ENCODE data around the gene SAMD4B.
"Not testable (repeated sequence)": the region's sequence is repeated elsewhere in the genome, so short reads cannot be mapped to it uniquely, and the experiment has no call there.

Gene SAMD4B

GRCh38 chr19:39310558-39311311 is 31.5 kb upstream of the SAMD4B start:
- no peak for DNase-seq

DNA sequence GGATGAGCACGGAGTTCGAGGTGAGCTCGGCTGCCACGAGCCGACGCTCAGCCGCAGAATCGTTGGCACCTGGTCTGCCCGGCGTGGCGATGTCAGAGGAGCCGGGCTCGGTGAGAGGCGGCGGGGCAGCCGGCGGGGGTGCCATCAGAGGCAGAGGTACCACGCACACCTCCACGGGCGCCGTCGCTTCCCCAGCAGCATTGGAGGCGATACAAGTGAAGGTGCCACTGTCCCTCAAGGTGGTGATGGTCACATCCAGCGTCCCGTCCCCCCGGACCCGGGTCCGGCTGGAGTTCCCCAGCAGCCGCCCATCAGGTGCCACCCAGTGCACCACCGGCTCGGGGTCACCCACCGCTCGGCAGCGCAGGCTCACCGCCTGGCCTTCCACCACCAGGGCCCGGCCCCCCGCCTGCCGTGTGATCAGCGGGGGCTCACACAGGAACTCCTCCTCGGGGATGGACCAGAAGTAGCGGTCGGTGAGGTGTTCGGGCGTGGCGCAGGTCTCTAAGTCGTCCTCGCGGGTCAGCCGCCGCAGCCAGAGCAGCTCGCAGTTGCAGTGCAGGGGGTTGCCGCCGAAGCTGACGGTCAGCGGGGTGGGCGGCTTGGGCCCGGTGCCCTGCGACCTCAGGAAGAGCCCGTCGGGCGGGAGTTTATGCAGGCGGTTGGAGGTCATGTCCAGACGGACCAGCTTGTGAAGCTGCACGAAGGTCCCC is 28.0 kb upstream of the SAMD4B start:
- no peak for DNase-seq

- DNase-seq, result no peak
Observed at GRCh38 chr19:39315933-39316332, 26.3 kb upstream of the SAMD4B start.

DNA sequence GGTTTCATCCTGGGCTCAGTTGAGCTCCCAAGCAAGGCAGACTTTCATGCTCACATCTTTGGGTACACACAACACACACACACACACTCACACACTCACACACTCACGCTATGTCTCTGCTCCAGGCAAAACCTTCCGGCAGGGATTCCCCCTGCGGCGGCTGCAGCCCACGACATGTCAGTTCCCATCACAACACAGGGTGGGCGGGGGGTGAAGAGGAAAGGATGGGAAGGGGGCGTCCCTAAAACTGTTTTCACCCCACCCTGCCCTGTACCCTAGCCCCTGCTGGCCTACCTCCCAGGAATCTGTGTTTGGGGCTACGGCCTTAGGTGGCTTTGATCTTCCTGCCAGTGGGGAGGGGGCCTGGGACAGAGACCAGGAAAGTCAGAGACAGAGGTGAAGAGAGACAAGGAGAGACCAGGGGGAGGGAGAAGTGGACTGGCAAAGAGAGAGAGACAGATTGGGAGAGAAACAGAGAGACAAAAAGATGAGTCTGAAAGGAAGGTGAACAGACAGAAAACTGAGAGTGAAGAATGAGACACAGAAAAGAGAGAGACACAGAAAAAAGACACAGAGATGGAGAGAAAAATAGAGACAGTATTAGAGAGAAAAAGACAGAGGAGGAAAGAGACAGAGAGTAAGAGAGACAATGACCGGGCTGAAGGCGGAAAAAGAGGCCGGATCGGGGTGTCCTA is 25.4 kb upstream of the SAMD4B start:
- DNase-seq, result no peak

DNA sequence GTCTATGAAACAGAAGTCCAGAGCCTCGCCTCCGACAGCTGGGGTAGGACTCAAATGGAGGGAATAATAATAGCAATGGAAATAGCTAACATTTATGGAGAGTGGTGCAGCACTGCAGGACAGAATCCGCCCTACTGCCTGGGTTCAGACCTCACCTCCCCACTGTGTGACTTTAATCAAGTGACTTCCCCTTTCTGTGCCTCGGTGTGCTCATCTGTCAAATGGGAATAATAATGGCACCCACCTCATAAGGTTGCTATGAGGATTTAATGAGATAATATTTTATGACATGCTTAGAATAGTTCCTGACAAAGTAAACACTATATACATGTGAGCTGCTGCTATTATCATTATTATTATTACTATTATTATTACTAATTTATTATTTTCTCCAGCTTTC is 24.7 kb upstream of the SAMD4B start:
- no peak for DNase-seq

GRCh38 chr19:39318071-39318470 is 24.1 kb upstream of the SAMD4B start:
- no peak for DNase-seq

GRCh38 chr19:39318690-39319089 is 23.5 kb upstream of the SAMD4B start:
- DNase-seq, result no peak

- DNase-seq, result no peak
Observed at GRCh38 chr19:39319098-39319891, 22.9 kb upstream of the SAMD4B start.

- DNase-seq, result no peak
Observed at GRCh38 chr19:39319892-39320248, 22.4 kb upstream of the SAMD4B start.

DNA sequence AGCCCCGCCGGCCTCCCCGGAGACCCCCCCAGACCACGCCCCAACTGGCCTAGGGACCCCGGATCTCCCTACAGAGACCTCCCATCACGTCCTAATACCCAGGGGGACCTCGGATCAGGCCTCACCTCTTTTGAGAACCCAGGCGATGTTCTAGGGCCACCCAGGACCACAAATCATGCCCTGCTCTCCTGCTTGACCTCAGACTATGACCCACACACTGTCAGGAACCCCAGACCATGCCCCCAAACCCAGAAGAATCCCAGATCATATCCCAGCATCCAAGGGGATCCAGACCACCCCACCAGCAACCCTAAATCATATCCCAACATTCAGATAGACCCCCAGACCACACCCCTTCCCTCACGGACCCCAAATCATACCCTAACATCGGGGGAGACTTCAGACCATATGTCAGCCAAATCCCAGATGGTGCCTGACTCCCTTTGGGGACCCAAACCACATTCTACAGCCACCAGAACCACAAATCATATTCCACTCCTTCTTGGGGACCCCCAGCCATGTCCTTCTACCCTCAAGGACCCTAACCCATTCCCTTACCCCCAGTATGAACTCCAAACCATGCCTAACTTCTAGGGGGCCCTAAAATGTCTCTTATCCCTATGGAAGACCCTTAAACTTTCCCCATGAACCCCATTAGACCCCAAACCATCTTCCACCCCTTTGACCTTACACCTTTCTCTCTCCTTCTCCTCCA is 20.9 kb upstream of the SAMD4B start:
- no peak for DNase-seq

DNA sequence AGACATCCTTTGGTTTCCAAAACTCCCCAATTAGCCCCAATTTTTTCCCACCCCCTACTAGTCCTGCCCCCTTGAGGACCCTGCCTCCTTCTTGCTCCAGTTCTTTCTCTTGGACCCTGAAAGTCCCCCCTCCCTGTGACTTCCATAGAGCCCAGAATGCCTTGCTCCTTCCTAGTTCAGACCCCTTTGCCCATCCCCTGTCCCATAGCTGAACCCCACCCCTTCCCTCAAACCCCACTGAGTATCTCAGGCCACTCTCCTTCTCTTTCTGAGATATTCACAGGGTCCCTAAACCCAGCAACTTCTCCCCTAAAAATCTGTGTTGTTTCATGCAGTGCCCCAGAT is 20.4 kb upstream of the SAMD4B start:
- no peak for DNase-seq

DNA sequence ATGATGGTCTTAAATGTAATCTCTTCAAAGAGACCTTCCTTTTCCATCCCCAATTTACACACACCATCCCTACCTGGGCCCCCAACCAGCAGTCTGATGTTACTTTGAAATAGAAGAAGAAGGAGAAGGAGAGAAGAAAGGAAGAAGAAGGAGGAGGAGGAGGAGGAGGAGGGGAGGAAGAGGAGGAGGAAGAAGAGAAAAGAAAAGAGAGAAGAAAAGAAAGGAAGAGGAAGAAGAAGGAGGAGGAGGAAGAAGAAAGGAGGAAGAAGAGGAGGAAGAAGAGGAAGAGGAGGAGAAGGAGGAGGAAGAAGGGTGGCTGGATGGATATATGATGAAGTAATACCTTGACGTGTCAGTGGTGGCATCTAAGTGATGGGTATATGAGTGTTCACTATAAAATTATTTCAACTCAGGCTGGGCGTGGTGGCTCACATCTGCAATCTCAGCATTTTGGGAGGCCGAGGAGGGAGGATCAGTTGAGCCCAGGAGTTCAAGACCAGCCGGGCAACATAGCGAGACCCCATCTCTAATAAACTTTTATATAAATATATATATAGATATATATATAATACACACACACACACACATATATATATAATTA is 17.9 kb upstream of the SAMD4B start:
- no peak for DNase-seq

- no peak for DNase-seq
Observed at GRCh38 chr19:39325778-39326665, 16.2 kb upstream of the SAMD4B start.

DNA sequence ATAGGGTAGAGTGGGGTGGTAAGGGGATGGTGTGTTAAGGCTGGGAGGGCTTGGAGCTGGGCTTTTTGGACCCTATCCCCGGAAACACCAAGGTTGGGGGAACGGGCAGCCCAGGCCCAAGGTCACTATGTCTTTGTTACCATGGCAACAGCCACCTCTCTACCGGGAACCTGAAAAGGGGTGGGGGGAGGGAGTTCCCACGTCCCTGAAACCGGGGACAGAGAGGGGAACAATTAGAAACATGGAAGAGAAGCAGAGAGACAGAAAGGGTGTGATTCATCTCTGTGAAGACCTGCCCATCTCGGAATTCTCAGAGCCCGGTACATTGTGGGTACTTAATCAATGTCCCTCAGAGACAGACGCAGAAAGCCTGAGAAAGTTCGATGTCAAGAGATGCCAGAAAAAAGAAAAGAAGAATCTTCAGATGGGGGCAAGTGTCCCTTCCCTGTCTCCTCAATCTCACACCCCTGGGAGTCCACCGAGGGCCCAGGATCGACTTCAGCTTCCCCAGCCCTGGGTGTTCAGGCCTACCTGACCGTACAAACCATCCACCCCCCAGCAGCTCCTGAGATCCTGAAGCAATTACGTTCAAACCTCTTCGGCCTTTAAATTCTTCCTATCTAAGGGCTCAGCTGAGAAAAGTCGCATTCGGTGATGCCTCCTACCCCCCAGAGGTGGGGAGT is 14.7 kb upstream of the SAMD4B start:
- no peak for DNase-seq

GRCh38 chr19:39328046-39328705 is 14.0 kb upstream of the SAMD4B start:
- DNase-seq, result peak; percentile 72

DNA sequence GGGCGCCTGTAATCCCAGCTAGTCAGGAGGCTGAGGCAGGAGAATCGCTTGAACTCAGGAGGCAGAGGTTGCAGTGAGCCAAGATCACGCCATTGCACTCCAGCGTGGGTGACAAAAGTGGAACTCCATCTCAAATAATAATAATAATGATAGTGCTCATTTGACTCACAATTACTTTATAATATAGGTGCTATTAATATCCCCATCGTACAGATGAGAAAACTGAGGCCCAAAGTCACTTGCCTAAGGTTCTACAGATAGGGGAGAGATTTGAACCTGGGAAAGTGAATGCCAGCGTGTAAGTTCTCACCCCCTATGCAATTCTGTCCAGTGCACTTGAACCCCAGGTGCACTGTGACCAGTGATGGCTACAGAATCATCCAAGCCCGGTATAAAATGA is 12.3 kb upstream of the SAMD4B start:
- DNase-seq, result no peak

DNA sequence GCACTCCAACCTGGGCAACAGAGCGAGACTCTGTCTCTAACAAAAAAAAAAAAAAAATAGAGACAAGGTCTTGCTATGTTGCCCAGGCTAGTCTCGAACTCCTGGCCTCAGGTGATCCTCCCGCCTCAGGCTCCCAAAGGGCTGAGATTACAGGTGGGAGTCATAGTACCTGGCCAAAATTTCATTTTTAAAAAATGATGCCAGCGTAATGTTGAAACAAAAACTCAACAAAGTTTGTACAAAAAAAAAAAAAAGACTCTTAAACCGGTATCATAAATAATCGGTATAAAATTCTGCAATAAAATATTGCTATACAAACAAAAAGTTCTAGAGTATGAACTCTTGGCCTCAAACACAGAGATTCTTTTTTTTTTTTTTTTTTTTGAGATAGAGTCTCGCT is 9.9 kb upstream of the SAMD4B start:
- DNase-seq, result no peak

GRCh38 chr19:39332738-39333137 is 9.5 kb upstream of the SAMD4B start:
- not testable (repeated sequence) for DNase-seq

DNA sequence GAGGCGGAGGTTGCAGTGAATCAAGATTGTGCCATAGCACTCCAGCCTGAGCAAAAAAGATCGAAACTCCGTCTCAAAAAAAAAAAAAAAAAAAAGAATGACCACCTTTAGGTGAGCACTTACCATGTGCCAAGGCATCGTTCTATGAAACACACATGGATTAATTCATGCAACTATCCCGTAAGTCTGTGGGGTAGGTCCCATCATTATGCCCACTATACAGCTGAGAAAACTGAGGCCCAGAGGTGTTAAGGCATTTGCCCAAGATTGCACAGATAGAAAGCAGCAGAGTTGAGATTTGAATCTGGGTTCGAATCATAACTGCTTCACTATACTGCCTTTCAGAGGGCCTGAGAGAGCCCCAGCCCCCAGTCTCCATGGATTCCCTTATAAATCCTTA is 8.7 kb upstream of the SAMD4B start:
- DNase-seq, result no peak

DNA sequence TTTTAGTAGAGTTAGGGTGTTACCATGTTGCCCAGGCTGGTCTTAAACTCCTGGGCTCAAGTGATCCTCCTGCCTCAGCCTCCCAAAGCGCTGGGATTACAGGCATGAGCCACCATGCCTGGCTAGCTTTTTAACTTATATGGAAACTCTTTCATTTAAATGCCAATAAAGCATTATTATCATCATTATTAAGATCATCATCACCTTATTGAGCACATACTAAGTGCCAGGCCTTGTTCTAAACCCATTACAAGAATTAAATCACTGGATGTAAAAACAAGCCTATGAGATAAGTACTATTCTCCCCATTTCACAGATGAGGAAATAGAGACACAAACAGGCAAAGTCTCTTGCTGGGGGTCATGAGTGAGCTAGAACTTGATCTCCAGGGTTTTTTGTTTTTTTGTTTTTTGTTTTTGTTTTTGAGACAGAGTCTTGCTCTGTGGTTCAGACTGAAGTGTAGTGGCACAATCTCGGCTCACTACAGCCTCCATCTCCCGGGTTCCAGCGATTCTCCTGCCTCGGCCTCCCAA is 7.7 kb upstream of the SAMD4B start:
- no peak for DNase-seq
